ENCODE data around the gene REXO4. TPM values are rescaled to one million over a fixed set of nuclear protein-coding genes. Genes with fewer than 3 reads are reported as not detected.

The REXO4 gene
- total and polyA plus RNA-seq, 9 of the 15 experiments (the other 6 are each of a cell fraction or from before 2014, with no cell fraction given): 3.4 to 72.9 (median 31.1) TPM

DNA sequence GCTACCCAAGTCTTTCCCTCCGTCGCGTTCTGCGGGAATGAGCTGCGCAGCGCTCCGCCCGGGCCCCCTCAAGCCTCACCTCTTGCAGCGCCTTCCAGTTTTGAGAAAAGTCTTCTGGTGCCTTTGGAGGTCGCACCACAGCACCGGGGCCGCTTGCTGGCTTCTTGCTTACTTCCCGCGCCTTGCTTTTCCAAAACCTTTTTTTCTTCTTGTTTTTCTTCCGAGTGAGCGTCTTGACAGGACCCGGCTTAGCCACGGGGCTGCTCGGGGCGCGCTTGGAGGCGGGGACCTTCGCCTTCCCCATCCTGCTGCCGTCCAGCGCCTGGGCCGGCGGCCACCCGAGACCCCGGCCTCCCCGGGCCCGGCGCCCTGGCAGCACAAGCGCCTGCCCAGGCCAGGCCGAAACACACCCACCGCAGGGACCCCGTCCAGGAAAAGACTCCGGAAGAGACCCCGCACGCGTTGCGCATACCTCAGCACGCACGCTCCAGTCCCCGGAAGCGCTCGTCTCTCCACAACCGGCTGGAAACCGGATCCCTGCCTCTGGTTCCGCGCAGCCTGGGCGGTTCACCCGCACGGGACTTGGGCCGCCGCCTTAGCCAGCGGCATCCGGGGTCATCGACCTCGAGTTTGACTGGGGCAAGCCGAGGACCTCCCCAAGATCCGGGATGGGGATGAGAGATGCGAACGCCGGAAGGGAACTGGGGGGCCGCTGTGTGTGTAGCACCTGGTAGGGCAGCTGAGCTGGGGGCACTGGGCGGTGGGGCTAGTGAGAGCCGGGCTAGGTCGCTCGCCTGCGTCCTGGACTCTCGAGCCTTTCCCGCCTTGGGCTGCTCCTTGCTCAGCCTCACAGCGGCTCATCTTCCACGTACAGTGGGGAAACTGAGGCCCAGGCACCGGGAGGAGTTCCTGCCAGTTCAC is at the start of gene REXO4 (continued):
- TF ChIP-seq, protein P1, sequence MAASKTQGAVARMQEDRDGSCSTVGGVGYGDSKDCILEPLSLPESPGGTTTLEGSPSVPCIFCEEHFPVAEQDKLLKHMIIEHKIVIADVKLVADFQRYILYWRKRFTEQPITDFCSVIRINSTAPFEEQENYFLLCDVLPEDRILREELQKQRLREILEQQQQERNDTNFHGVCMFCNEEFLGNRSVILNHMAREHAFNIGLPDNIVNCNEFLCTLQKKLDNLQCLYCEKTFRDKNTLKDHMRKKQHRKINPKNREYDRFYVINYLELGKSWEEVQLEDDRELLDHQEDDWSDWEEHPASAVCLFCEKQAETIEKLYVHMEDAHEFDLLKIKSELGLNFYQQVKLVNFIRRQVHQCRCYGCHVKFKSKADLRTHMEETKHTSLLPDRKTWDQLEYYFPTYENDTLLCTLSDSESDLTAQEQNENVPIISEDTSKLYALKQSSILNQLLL (CRISPR knock-in tag; IDR thresholded peaks at IDR 0.05; ENCODE audit: borderline replicate concordance): no peak
- TF ChIP-seq CBX3 (IDR thresholded peaks at IDR 0.05; ENCODE audit: borderline replicate concordance in 1 of 2, low read length in 2 of 2): no peak; a peak in 1 of 3 replicates
- TF ChIP-seq, protein P2, sequence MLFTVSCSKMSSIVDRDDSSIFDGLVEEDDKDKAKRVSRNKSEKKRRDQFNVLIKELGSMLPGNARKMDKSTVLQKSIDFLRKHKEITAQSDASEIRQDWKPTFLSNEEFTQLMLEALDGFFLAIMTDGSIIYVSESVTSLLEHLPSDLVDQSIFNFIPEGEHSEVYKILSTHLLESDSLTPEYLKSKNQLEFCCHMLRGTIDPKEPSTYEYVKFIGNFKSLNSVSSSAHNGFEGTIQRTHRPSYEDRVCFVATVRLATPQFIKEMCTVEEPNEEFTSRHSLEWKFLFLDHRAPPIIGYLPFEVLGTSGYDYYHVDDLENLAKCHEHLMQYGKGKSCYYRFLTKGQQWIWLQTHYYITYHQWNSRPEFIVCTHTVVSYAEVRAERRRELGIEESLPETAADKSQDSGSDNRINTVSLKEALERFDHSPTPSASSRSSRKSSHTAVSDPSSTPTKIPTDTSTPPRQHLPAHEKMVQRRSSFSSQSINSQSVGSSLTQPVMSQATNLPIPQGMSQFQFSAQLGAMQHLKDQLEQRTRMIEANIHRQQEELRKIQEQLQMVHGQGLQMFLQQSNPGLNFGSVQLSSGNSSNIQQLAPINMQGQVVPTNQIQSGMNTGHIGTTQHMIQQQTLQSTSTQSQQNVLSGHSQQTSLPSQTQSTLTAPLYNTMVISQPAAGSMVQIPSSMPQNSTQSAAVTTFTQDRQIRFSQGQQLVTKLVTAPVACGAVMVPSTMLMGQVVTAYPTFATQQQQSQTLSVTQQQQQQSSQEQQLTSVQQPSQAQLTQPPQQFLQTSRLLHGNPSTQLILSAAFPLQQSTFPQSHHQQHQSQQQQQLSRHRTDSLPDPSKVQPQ (CRISPR knock-in tag; IDR thresholded peaks at IDR 0.05; ENCODE audit: borderline replicate concordance): no peak
- no peak for TF ChIP-seq DMBX1 (CRISPR knock-in tag; IDR thresholded peaks at IDR 0.05; ENCODE audit: borderline replicate concordance)
- TF ChIP-seq, protein P3, sequence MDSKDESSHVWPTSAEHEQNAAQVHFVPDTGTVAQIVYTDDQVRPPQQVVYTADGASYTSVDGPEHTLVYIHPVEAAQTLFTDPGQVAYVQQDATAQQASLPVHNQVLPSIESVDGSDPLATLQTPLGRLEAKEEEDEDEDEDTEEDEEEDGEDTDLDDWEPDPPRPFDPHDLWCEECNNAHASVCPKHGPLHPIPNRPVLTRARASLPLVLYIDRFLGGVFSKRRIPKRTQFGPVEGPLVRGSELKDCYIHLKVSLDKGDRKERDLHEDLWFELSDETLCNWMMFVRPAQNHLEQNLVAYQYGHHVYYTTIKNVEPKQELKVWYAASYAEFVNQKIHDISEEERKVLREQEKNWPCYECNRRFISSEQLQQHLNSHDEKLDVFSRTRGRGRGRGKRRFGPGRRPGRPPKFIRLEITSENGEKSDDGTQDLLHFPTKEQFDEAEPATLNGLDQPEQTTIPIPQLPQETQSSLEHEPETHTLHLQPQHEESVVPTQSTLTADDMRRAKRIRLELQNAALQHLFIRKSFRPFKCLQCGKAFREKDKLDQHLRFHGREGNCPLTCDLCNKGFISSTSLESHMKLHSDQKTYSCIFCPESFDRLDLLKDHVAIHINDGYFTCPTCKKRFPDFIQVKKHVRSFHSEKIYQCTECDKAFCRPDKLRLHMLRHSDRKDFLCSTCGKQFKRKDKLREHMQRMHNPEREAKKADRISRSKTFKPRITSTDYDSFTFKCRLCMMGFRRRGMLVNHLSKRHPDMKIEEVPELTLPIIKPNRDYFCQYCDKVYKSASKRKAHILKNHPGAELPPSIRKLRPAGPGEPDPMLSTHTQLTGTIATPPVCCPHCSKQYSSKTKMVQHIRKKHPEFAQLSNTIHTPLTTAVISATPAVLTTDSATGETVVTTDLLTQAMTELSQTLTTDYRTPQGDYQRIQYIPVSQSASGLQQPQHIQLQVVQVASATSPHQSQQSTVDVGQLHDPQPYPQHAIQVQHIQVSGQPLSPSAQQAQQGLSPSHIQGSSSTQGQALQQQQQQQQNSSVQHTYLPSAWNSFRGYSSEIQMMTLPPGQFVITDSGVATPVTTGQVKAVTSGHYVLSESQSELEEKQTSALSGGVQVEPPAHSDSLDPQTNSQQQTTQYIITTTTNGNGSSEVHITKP (IDR thresholded peaks at IDR 0.05; ENCODE audit: partially characterized antibody): peak; percentile 69
